Myocyte (in vitro differentiated cells): ENCODE data around the gene INPP5E. TPM values are rescaled to one million over a fixed set of nuclear protein-coding genes. Genes with fewer than 3 reads are reported as not detected.

ENCODE experiments used
- DNase-seq: peaks from one replicate; pipeline ENCODE4 v3.0.0-alpha.2; 2012; ENCODE audit warnings: low read depth
- total RNA-seq: library from RNA; depleted of rRNA; stranded (reverse); fragments of >200 nt; gene quantifications from 2 replicates; pipeline ENCODE4 v1.2.3, GENCODE V29; 2014

The INPP5E gene
- total RNA-seq, 1 donor from 2014 or later = 8.3 TPM

- DNase-seq = no peak
Observed at GRCh38 chr9:136389396-136389795, 50.2 kb downstream of the INPP5E start.

- no peak for DNase-seq
Observed at GRCh38 chr9:136387217-136387616, 52.4 kb downstream of the INPP5E start.

- DNase-seq = no peak
Observed at GRCh38 chr9:136386018-136386417, 53.6 kb downstream of the INPP5E start.

GRCh38 chr9:136385015-136385414 lies 54.6 kb downstream of the INPP5E start:
- DNase-seq = no peak

GRCh38 chr9:136383436-136383835 lies 56.2 kb downstream of the INPP5E start:
- no peak for DNase-seq

GRCh38 chr9:136381966-136382513 lies 57.6 kb downstream of the INPP5E start:
- no peak for DNase-seq

- DNase-seq = no peak
Observed at GRCh38 chr9:136381311-136381710, 58.3 kb downstream of the INPP5E start.

GRCh38 chr9:136380381-136380780 lies 59.3 kb downstream of the INPP5E start:
- DNase-seq = no peak

GRCh38 chr9:136379891-136380290 lies 59.8 kb downstream of the INPP5E start:
- no peak for DNase-seq

GRCh38 chr9:136379401-136379800 lies 60.2 kb downstream of the INPP5E start:
- DNase-seq = no peak

GRCh38 chr9:136379003-136379287 lies 60.7 kb downstream of the INPP5E start:
- no peak for DNase-seq

Other genes with a start within 250 kb of the INPP5E start
- not detected in 2 replicates for gene LHX3, start 234.7 kb downstream of the INPP5E start, total RNA-seq
- 18.2 and 20.7 TPM in 2 replicates for gene QSOX2, start 194.0 kb downstream of the INPP5E start, total RNA-seq
- 0.05 TPM in 1 of 2 replicates, not detected in the other for gene CCDC187, start 135.8 kb downstream of the INPP5E start, total RNA-seq
- gene GPSM1, start 112.3 kb downstream of the INPP5E start, total RNA-seq = 22.3 and 28.3 TPM in 2 replicates
- 17.0 and 34.0 TPM in 2 replicates for gene DNLZ, start 76.1 kb downstream of the INPP5E start, total RNA-seq
- 0.21 and 0.91 TPM in 2 replicates for gene CARD9, start 66.2 kb downstream of the INPP5E start, total RNA-seq
- 7.6 and 9.2 TPM in 2 replicates for gene SNAPC4, start 39.7 kb downstream of the INPP5E start, total RNA-seq
- gene ENTR1, start 29.2 kb downstream of the INPP5E start, total RNA-seq = 46.6 and 48.2 TPM in 2 replicates
- gene PMPCA, start 29.2 kb downstream of the INPP5E start, total RNA-seq = 49.9 and 60.5 TPM in 2 replicates
- 25.3 and 26.9 TPM in 2 replicates for gene SEC16A, start 43.2 kb upstream of the INPP5E start, total RNA-seq
- 6.2 and 16.0 TPM in 2 replicates for gene NOTCH1, start 106.2 kb upstream of the INPP5E start, total RNA-seq
- 6.0 and 7.0 TPM in 2 replicates for gene EGFL7, start 223.1 kb upstream of the INPP5E start, total RNA-seq
- gene AGPAT2, start 247.6 kb upstream of the INPP5E start, total RNA-seq = 21.3 and 35.5 TPM in 2 replicates